Liver (tissue), 4 donors: ENCODE results near the gene RBMY1B. TPM values are rescaled to one million over a fixed set of nuclear protein-coding genes. Genes with fewer than 3 reads are reported as not detected.

Experiments
- polyA plus RNA-seq, 2 donors: library from polyadenylated mRNA; stranded (reverse) in 1 of 2; unstranded in 1 of 2; fragments of 200-250 nt in 1 of 2; fragments of >200 nt in 1 of 2; fragmentation: Nextera tagmentation in 1 of 2; extraction: Ambion mirVana in 1 of 2; gene quantifications; one replicate each; pipeline versions ENCODE4 v1.2.1 to v1.2.3, GENCODE V29; 2013 to 2015
- total RNA-seq, 2 donors: library from RNA; depleted of rRNA; stranded (reverse); fragments of >200 nt; gene quantifications; one replicate each; pipeline ENCODE4 v1.2.3, GENCODE V29; 2014
- donor health status: healthy.
- donor health status: healthy.
- donor health status: healthy.

RBMY1B gene
- total and polyA plus RNA-seq, 4 donors = not detected

Other genes with a start within 250 kb of the RBMY1B start
- not detected for gene RBMY1A1, start 23.5 kb downstream of the RBMY1B start, total RNA-seq
- gene RBMY1A1, start 23.5 kb downstream of the RBMY1B start, polyA plus RNA-seq = not detected